Measurements from ENCODE around the gene CCDC68. TPM values are rescaled to one million over a fixed set of nuclear protein-coding genes. Genes with fewer than 3 reads are reported as not detected.

The CCDC68 gene, protein sequence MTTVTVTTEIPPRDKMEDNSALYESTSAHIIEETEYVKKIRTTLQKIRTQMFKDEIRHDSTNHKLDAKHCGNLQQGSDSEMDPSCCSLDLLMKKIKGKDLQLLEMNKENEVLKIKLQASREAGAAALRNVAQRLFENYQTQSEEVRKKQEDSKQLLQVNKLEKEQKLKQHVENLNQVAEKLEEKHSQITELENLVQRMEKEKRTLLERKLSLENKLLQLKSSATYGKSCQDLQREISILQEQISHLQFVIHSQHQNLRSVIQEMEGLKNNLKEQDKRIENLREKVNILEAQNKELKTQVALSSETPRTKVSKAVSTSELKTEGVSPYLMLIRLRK
- total RNA-seq (2022; extraction: Qiagen RNA extraction): 3.3 to 6.5 TPM (median 5.6 TPM) in 5 replicates

DNA sequence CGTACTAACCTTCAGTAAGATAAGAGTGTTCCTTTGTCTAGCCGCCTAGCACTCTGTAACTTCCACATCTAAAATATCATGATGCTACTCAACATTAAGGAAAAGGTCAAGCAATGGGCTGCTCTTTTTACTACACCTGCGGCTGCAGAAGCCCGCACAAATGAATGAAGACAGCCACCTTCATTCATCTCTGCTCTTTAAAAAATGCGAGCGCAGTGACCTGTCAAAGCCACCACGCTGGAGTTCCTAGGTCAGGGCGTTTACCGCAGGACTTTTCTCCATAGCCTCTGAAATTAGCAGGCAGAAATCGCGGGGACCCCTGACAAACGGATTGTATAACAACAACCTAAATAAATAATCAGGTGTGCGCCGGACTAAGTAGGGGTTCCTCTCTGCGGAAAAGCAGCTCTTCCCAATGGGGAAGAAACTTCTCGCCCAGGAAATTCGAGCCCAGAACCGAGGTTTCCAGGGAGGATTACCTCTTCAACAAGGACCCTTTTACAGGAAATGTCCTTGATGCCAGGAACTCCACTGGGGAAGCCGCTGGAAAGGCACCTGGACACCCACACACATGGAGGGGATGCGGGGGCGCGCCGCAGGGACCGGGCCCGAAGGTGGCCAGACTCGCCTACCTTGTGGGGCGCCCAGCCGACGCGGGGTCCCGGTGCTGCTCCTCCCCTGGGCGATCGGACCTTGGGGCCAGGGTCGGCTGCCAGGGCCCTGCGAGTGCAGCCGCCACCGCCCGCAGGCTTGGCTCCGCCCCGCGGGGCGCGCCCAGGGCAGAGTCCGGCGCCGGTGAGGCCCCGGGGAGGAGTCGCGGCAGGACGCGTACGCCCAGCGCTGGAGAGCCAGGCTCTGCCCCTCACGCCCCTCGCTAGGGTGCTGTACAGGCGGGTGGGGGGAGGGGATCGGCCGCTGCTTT, at the start of gene CCDC68:
CCDC68 (minus strand) TSS at position 758 of the 922 bp plus-strand sequence. CDS start 16,670 bp downstream, outside the sequence.

Other genes with a start within 250 kb of the CCDC68 start
- 9.1 to 13.0 TPM (median 10.5 TPM) in 5 replicates for gene RAB27B, start 131.0 kb downstream of the CCDC68 start, total RNA-seq (2022; extraction: Qiagen RNA extraction)